PFSK-1 (cell line): ENCODE measurements around the gene SLC7A7.

ENCODE experiments used
- POLR2AphosphoS5 ChIP-seq: IDR thresholded peaks from 2 replicates; pipeline ENCODE4 v1.6.1; 2012; ENCODE audit warnings: low read depth, mild to moderate bottlenecking, control low read depth, low read length, moderate library complexity
- SIN3A ChIP-seq: IDR thresholded peaks from 2 replicates; pipeline ENCODE4 v1.6.1; 2012; ENCODE audit warnings: mild to moderate bottlenecking, low read length, moderate library complexity, borderline replicate concordance; ENCODE audit not compliant: insufficient read depth

DNA sequence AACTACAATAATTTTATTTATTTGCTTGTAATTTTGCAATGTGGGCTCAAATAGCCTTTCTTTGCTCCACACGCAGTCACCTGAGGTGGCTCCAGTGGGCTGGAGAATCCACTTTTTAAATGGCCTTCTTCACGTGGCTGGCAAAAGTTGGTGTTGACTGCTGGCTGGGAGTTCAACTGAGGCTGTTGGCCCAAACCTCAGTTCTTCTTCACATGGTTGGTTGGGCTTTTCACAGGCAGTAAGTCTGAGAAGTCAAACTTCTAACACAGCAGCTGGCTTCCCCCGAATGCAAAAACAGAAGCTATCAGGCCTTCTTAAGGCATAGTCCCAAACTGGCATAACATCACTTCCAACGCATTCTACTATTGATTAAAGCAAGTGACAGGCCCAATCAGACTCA, 50.9 kb downstream of the SLC7A7 start:
- TF ChIP-seq POLR2AphosphoS5 (no peak), SIN3A (no peak)
